K562 (cell line): ENCODE data around the gene LOXL3. TPM values are rescaled to one million over a fixed set of nuclear protein-coding genes. Genes with fewer than 3 reads are reported as not detected.

Source experiments
- KDM2B ChIP-seq: fragments of 250-450 bp; sonication (Bioruptor Pico); IDR thresholded peaks from 2 replicates; pipeline ENCODE4 v1.8.0; 2021; ENCODE audit warnings: mild to moderate bottlenecking, moderate library complexity
- KDM5B ChIP-seq: fragments of 200-600 bp; sonication (generic); IDR thresholded peaks from 2 replicates; pipeline ENCODE4 v1.6.1; 2012; ENCODE audit warnings: low read depth, mild to moderate bottlenecking, moderate library complexity, low read length, control low read depth, inconsistent platforms; ENCODE audit not compliant: insufficient replicate concordance
- MYBL2 ChIP-seq, 2 experiments: fragments of 450-650 bp in 1 of 2; sonication (generic) in 1 of 2; formaldehyde crosslinking in 1 of 2; IDR thresholded peaks; 2 replicates each; pipeline versions ENCODE4 v1.6.1 to v1.8.1; 2017 to 2022; ENCODE audit warnings: borderline replicate concordance in 1 of 2, inconsistent platforms in 1 of 2, low read depth in 1 of 2, mild to moderate bottlenecking in 1 of 2, missing genetic modification reagents in 1 of 2, moderate library complexity in 1 of 2
- RHOXF2B ChIP-seq: fragments of 250-450 bp; sonication (Bioruptor Pico); conservative IDR thresholded peaks from 2 replicates; pipeline ENCODE4 v1.5.1; 2021
- SRSF1 ChIP-seq: fragments of 200-400 bp; formaldehyde crosslinking; IDR thresholded peaks from 2 replicates; pipeline ENCODE4 v1.6.1; 2017; ENCODE audit warnings: mild to moderate bottlenecking, low read depth, low read length, moderate library complexity
- SRSF9 ChIP-seq: fragments of 200-400 bp; formaldehyde crosslinking; IDR thresholded peaks from 2 replicates; pipeline ENCODE4 v1.6.1; 2017; ENCODE audit warnings: low read depth, low read length, borderline replicate concordance
- ZNF324 ChIP-seq: fragments of 250-450 bp; sonication (Bioruptor Pico); IDR thresholded peaks from 2 replicates; pipeline ENCODE4 v1.4.0; 2020; ENCODE audit warnings: mild to moderate bottlenecking
- ZNF507 ChIP-seq: conservative IDR thresholded peaks from 2 replicates; pipeline ENCODE4 v1.6.1; 2017; ENCODE audit warnings: missing genetic modification characterization, missing compliant biosample characterization
- ZNF644 ChIP-seq: fragments of 200-800 bp; sonication (Bioruptor generic); IDR thresholded peaks from 2 replicates; pipeline ENCODE4 v1.6.1; 2016; ENCODE audit warnings: low read depth, missing genetic modification characterization, missing compliant biosample characterization
- polyA plus RNA-seq, 8 experiments: library from polyadenylated mRNA; depleted of rRNA in 4 of 8; stranded (reverse) in 5 of 8; unstranded in 3 of 8; fragments of >200 nt; fragmentation: Nextera tagmentation in 2 of 8; fragmentation: Illumina TruSeq in 1 of 8; extraction: Ambion mirVana in 2 of 8; extraction: Trizol in 1 of 8; gene quantifications; 2 replicates each; pipeline versions ENCODE4 v1.2.1 to v1.2.3, GENCODE V29; 2011 to 2014; ENCODE audit warnings: inconsistent platforms in 1 of 8, missing spikeins in 1 of 8
- total RNA-seq, 7 experiments: library from RNA; depleted of rRNA in 6 of 7; stranded (reverse); fragments of >200 nt in 6 of 7; fragmentation: Illumina TruSeq in 2 of 7; extraction: Trizol in 2 of 7; gene quantifications; 2 replicates each; pipeline versions ENCODE4 v1.2.1 to v1.2.3, GENCODE V29; 2011 to 2021; ENCODE audit warnings: low replicate concordance in 1 of 7
- TF ChIP-seq, protein P1 (sequence below): fragments of 250-450 bp; sonication (Bioruptor Pico); IDR thresholded peaks from 2 replicates; pipeline ENCODE4 v1.5.0; 2021; ENCODE audit warnings: mild to moderate bottlenecking, moderate library complexity
- TF ChIP-seq, protein P2 (sequence below): fragments of 250-450 bp; sonication (Bioruptor Pico); IDR thresholded peaks from 2 replicates; pipeline ENCODE4 v1.5.0; 2020; ENCODE audit warnings: mild to moderate bottlenecking
- TF ChIP-seq, protein P3 (sequence below): sonication (generic); formaldehyde crosslinking; IDR thresholded peaks from 2 replicates; pipeline ENCODE4 v1.8.1; 2023; ENCODE audit warnings: mild to moderate bottlenecking, missing genetic modification reagents
- TF ChIP-seq, protein P4 (sequence below): fragments of 250-450 bp; sonication (Bioruptor Pico); IDR thresholded peaks from 2 replicates; pipeline ENCODE4 v1.5.0; 2022; ENCODE audit warnings: mild to moderate bottlenecking
- TF ChIP-seq, protein P5 (sequence below): fragments of 450-650 bp; IDR thresholded peaks from 2 replicates; pipeline ENCODE4 v1.6.1; 2016; ENCODE audit warnings: low read depth, mild to moderate bottlenecking, moderate library complexity

Gene LOXL3
- total and polyA plus RNA-seq, 9 of the 15 experiments (the other 6 are each of a cell fraction or from before 2014, with no cell fraction given), result 0.22 to 0.99 (median 0.31) TPM

DNA sequence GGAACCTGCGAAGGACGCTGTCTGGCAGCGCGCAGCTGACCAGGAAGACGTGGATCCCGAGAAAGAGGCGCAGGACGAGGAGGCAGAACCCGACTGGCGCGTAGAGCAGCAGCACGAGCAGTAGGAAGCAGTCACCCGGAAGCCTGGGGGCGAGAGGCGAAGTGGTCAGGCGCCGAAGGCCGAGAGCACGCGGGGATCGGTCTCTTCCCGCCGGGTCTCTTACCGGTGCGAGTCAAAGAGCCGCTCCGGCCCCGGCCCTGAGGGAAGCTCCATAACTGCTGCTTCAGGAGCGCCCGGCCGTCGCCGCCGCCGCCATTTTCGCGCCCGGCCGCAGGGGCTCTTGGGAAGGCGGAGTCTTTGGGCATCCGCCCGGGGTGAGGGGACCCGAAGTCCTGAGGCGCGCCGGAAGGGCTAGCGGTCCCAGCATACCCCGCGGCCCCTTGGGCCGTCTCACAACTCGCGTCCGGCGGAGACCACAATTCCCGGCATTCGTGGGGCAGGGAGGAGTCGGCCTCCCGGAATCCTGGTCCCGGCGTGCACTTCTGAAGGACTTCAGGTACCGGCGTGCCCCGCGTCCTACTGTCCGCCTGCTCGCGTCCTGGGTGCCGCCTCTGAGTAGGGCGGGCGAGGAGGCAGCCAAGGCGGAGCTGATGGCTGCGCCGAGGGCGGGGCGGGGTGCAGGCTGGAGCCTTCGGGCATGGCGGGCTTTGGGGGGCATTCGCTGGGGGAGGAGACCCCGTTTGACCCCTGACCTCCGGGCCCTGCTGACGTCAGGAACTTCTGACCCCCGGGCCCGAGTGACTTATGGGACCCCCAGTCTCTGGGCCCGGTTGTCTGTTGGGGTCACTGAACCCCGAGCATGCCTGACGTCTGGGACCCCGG, 24.1 kb downstream of the LOXL3 start, which contains the start of the genes AUP1 and HTRA2 (continued):
- TF ChIP-seq, protein P1, sequence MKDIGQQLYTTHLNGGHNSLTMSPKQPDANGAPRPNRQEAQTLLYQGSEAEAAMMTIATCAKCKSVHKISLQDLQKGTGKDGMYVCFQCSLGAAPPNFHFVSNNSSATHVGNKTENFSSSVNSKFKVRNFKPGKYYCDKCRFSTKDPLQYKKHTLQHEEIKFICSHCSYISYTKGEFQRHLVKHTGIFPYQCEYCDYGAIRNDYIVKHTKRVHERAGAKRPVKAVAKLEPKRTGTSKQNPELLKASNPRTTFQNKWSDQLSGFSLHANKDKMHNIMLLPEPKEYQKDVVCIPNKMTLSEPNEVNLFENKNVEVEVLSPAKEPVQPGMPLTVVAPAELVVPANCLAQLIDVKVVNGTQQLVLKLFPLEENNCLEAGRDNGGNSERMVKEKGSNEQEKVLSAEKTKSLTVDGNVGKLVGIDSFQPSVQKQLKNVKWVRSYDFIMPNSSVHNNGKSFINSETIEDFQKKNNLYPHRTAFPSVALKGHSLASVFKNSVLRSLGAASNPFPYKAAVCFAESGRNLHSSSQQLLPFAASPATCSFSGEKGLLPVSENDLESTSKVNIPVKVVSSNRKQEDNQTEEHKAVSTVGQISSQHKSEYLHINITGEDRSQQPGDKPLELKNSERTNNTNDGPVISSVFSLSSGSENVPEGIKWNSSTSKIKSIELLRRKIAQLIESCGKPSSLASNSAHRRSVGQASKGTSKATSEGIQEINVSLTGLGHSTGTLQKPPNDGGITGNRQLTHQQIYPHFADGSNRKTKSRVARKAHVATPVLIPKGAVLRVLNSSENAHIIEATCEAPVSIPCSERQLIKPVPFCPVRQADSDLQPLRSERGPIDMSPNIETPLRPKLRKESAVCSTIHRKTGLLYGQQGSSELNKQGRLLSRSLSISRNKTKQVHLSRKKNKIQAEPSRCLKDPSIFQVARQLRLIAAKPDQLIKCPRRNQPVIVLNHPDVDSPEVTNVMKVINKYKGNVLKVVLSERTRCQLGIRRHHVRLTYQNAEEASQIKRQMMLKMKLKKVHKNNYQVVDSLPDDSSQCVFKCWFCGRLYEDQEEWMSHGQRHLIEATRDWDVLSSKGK (CRISPR knock-in tag), result no peak
- TF ChIP-seq KDM2B (CRISPR knock-in tag) (no peak), SRSF9 (no peak), ZNF324 (no peak), MYBL2 (IDR thresholded peaks at IDR 0.05; ENCODE audit: low read depth) (no peak), MYBL2 (CRISPR knock-in tag; IDR thresholded peaks at IDR 0.05; ENCODE audit: borderline replicate concordance) (no peak), ZNF644 (tag) (peak; percentile 81; the same call in 1 of the 2 replicates), ZNF507 (no peak), KDM5B (peak; percentile 81), SRSF1 (no peak; the same call in 1 of the 2 replicates), RHOXF2B (CRISPR knock-in tag) (no peak)
- TF ChIP-seq, protein P2, sequence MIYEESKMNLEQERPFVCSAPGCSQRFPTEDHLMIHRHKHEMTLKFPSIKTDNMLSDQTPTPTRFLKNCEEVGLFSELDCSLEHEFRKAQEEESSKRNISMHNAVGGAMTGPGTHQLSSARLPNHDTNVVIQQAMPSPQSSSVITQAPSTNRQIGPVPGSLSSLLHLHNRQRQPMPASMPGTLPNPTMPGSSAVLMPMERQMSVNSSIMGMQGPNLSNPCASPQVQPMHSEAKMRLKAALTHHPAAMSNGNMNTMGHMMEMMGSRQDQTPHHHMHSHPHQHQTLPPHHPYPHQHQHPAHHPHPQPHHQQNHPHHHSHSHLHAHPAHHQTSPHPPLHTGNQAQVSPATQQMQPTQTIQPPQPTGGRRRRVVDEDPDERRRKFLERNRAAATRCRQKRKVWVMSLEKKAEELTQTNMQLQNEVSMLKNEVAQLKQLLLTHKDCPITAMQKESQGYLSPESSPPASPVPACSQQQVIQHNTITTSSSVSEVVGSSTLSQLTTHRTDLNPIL (CRISPR knock-in tag), result no peak
- TF ChIP-seq, protein P3, sequence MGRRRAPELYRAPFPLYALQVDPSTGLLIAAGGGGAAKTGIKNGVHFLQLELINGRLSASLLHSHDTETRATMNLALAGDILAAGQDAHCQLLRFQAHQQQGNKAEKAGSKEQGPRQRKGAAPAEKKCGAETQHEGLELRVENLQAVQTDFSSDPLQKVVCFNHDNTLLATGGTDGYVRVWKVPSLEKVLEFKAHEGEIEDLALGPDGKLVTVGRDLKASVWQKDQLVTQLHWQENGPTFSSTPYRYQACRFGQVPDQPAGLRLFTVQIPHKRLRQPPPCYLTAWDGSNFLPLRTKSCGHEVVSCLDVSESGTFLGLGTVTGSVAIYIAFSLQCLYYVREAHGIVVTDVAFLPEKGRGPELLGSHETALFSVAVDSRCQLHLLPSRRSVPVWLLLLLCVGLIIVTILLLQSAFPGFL (CRISPR knock-in tag), result no peak
- TF ChIP-seq, protein P4, sequence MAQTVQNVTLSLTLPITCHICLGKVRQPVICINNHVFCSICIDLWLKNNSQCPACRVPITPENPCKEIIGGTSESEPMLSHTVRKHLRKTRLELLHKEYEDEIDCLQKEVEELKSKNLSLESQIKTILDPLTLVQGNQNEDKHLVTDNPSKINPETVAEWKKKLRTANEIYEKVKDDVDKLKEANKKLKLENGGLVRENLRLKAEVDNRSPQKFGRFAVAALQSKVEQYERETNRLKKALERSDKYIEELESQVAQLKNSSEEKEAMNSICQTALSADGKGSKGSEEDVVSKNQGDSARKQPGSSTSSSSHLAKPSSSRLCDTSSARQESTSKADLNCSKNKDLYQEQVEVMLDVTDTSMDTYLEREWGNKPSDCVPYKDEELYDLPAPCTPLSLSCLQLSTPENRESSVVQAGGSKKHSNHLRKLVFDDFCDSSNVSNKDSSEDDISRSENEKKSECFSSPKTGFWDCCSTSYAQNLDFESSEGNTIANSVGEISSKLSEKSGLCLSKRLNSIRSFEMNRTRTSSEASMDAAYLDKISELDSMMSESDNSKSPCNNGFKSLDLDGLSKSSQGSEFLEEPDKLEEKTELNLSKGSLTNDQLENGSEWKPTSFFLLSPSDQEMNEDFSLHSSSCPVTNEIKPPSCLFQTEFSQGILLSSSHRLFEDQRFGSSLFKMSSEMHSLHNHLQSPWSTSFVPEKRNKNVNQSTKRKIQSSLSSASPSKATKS, result no peak
- TF ChIP-seq, protein P5, sequence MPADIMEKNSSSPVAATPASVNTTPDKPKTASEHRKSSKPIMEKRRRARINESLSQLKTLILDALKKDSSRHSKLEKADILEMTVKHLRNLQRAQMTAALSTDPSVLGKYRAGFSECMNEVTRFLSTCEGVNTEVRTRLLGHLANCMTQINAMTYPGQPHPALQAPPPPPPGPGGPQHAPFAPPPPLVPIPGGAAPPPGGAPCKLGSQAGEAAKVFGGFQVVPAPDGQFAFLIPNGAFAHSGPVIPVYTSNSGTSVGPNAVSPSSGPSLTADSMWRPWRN, result no peak
